UCSD-AML1 (cell line): ENCODE measurements around the gene ALG10B.

Experiments used
- DNase-seq: peaks from one replicate; lab custom pipeline; 2025; ENCODE audit not compliant: unreplicated experiment; lab: John Stamatoyannopoulos, UW

Gene ALG10B

DNA sequence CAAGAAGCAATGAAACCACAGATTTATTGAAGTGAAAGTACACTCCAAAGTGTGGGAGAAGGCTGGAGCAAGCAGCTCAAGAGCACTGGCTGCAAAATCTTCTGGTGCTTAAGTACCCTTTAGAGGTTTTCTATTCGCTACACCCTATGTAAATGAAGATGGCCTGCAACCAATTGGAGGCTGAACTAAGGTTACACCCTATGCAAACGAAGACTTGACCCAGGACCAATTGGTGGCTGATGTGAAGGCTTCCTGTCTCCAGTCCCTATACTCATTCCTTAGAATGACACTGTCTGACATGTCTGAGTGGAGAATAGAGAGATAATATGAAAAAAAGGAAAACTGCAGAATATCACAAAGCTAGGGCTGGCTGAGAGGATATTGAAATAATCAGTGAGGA is 57.2 kb downstream of the ALG10B start:
- no peak for DNase-seq

DNA sequence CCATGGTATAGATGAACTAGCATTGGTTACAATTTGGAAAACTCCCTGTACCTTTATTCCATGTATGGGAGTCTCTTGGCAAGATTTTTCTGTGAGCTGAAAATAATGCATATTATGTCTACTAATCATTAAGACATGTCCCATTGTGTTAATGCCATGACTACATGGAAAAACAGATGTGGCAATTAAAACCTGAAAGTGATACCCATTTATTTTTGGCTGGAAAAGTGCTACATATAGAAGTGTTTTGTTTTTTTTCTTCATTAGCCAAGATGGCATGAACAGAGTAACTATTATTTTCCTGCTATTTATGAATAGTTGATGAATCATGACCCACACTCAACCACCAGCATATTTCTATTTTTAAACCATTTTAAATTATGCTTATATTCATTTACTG is 58.2 kb downstream of the ALG10B start:
- no peak for DNase-seq
